CD4-positive, alpha-beta T cell (primary cell): ENCODE data around the gene NASP. TPM values are rescaled to one million over a fixed set of nuclear protein-coding genes. Genes with fewer than 3 reads are reported as not detected.
A peak's percentile ranks its signal among the peaks of the same experiment; 100 is the strongest.
"Not testable (repeated sequence)": the region's sequence is repeated elsewhere in the genome, so short reads cannot be mapped to it uniquely, and the experiment has no call there.

Experiments
- ATAC-seq: fragments of 200-7000 bp; cut with Tn5 transposase; one replicate; pipeline ENCODE4 v1.10.0; 2022; ENCODE audit warnings: mild to moderate bottlenecking; ENCODE audit not compliant: poor library complexity
- CTCF ChIA-PET: fragments of 350-600 bp; sonication (Branson Sonifier 250); formaldehyde crosslinking; loops from one replicate; lab custom pipeline; 2021; ENCODE audit warnings: antibody characterized with exemption, inconsistent platforms; lab: Charles Lee
- POLR2A ChIA-PET: fragments of 350-600 bp; sonication (Branson Sonifier 250); formaldehyde crosslinking; loops from one replicate; lab custom pipeline; 2021; ENCODE audit warnings: antibody characterized with exemption, inconsistent platforms; lab: Charles Lee
- DNase-seq, 14 experiments: peaks; one replicate each; pipeline ENCODE4 v3.0.0-alpha.2; 2013 to 2020; ENCODE audit warnings: mixed read lengths in 2 of 14
- H3K27ac ChIP-seq, 2 donors: one replicate each; pipeline versions ENCODE4 v1.5.1 to v1.7.0; 2013; ENCODE audit warnings: low read length in 2 of 2, low read depth in 1 of 2, mild to moderate bottlenecking in 1 of 2
- H3K27me3 ChIP-seq, 2 experiments: 1 replicate in 1 of 2; 2 replicates in 1 of 2; pipeline versions ENCODE4 v1.6.1 to v1.7.0; 2013; ENCODE audit warnings: low read length in 2 of 2, control low read depth in 1 of 2, mild to moderate bottlenecking in 1 of 2, moderate library complexity in 1 of 2; ENCODE audit not compliant: insufficient read depth in 2 of 2, control insufficient read depth in 1 of 2
- H3K36me3 ChIP-seq: one replicate; pipeline ENCODE4 v1.6.1; 2013; ENCODE audit warnings: low read length, control low read depth; ENCODE audit not compliant: insufficient read depth
- H3K4me1 ChIP-seq: one replicate; pipeline ENCODE4 v1.6.1; 2013; ENCODE audit warnings: low read length, control low read depth; ENCODE audit not compliant: insufficient read depth
- H3K4me3 ChIP-seq: one replicate; pipeline ENCODE4 v1.5.1; 2013; ENCODE audit warnings: mild to moderate bottlenecking, low read length, moderate library complexity
- H3K9me3 ChIP-seq, 2 experiments: 1 replicate in 1 of 2; 2 replicates in 1 of 2; pipeline versions ENCODE4 v1.6.1 to v1.7.0; 2013; ENCODE audit warnings: low read length in 2 of 2, mild to moderate bottlenecking in 2 of 2, control low read depth in 1 of 2, moderate library complexity in 1 of 2; ENCODE audit not compliant: control insufficient read depth in 1 of 2, insufficient read depth in 1 of 2
- H3K27ac Mint-ChIP-seq: one replicate; pipeline ENCODE4 v1.8.0; 2020; ENCODE audit warnings: mixed read lengths
- H3K27me3 Mint-ChIP-seq: one replicate; pipeline ENCODE4 v1.8.0; 2021; ENCODE audit warnings: mixed read lengths
- H3K36me3 Mint-ChIP-seq: one replicate; pipeline ENCODE4 v1.8.0; 2021; ENCODE audit warnings: low read depth, mixed read lengths
- H3K4me1 Mint-ChIP-seq: one replicate; pipeline ENCODE4 v1.8.0; 2021; ENCODE audit warnings: low read depth, mixed read lengths
- H3K4me3 Mint-ChIP-seq: one replicate; pipeline ENCODE4 v1.8.0; 2020; ENCODE audit warnings: mild to moderate bottlenecking, mixed read lengths
- H3K9me3 Mint-ChIP-seq: one replicate; pipeline ENCODE4 v1.8.0; 2020; ENCODE audit warnings: mixed read lengths
- CTCF ChIP-seq: fragments of 200-600 bp; IDR thresholded peaks from one replicate; pipeline ENCODE4 v1.8.0; 2022; ENCODE audit warnings: antibody characterized with exemption, mild to moderate bottlenecking
- intact Hi-C, 2 experiments: fragments of 100-400 bp; cut with DNase I in 1 of 2; cut with micrococcal nuclease in 1 of 2; formaldehyde crosslinking; loops; one replicate each; pipeline versions ENCODE4 v1.15.1 to v1.9.0; 2023 to 2025; cut with DNase I, micrococcal nuclease
- total RNA-seq, 174 experiments: library from RNA in 2 of 174; stranded (reverse) in 2 of 174; gene quantifications; one replicate each; pipeline ENCODE4 v1.2.3 and lab custom pipeline; 2021 to 2026

The NASP gene
- total RNA-seq, 2 experiments from 2014 or later: 110 to 112 TPM

GRCh38 chr1:45589861-45590260, 6.0 kb downstream of the NASP start:
- Histone ChIP-seq H3K27ac (no peak overlapping the region), H3K4me3 (no peak overlapping the region), H3K36me3 (peaks cover 31% of the 10 kb centered on the region), H3K4me1 (peaks cover 37% of the 10 kb centered on the region), H3K9me3 (no peaks in the 10 kb centered on the region), H3K27me3 (no peaks in the 10 kb centered on the region)
- H3K36me3 Mint-ChIP-seq: peaks cover 39% of the 10 kb centered on the region
- H3K27me3 Mint-ChIP-seq: no peaks in the 10 kb centered on the region
- no peak for TF ChIP-seq CTCF
- ATAC-seq (no peak), DNase-seq (no peak)
- CTCF ChIA-PET: no interaction called here
- intact Hi-C loops: loop anchor here (5.0 to 10.0 kb wide), 5 partner anchors 162 to 1885 kb away; partner anchors contain the start of genes BTBD19 (in 2 of the 2), DYNLT4 (in 2 of the 2), PLK3 (in 2 of the 2) and IPP (in 1 of the 2)
- no peak overlapping the region for H3K27ac Mint-ChIP-seq
- POLR2A ChIA-PET: no interaction called here
- H3K4me3 Mint-ChIP-seq: no peak overlapping the region
- H3K4me1 Mint-ChIP-seq: peaks cover 48% of the 10 kb centered on the region
- H3K9me3 Mint-ChIP-seq: no peaks in the 10 kb centered on the region

GRCh38 chr1:45594412-45594811, 10.6 kb downstream of the NASP start:
- no peak overlapping the region for H3K27ac ChIP-seq
- no peaks in the 10 kb centered on the region for H3K9me3 ChIP-seq
- CTCF ChIA-PET: no interaction called here
- no peak overlapping the region for H3K4me3 Mint-ChIP-seq
- no peak for TF ChIP-seq CTCF
- DNase-seq (no peak), ATAC-seq (no peak)
- H3K36me3 ChIP-seq: peaks cover 45% of the 10 kb centered on the region
- H3K27me3 ChIP-seq: no peaks in the 10 kb centered on the region
- peaks cover 72% of the 10 kb centered on the region for H3K36me3 Mint-ChIP-seq
- no peak overlapping the region for H3K4me3 ChIP-seq
- H3K4me1 ChIP-seq: peaks cover under 1% of the 10 kb centered on the region
- peaks cover 36% of the 10 kb centered on the region for H3K4me1 Mint-ChIP-seq
- POLR2A ChIA-PET: interaction anchor here (0.6 kb wide), 1 partner anchor 91 kb away, joined by 5 read pairs; no protein-coding TSS in a partner anchor
- no peaks in the 10 kb centered on the region for H3K27me3 Mint-ChIP-seq
- H3K27ac Mint-ChIP-seq: no peak overlapping the region
- intact Hi-C loops: no loop called here
- H3K9me3 Mint-ChIP-seq: no peaks in the 10 kb centered on the region

- H3K27ac ChIP-seq, H3K27ac Mint-ChIP-seq, H3K27me3 Mint-ChIP-seq, H3K9me3 Mint-ChIP-seq, DNase-seq, intact Hi-C loops, ATAC-seq, H3K4me3 ChIP-seq, H3K4me1 ChIP-seq, CTCF ChIA-PET, H3K27me3 ChIP-seq, H3K4me3 Mint-ChIP-seq, H3K9me3 ChIP-seq: not testable (repeated sequence)
- POLR2A ChIA-PET: interaction anchor here (0.6 kb wide), 1 partner anchor 74 kb away, joined by 3 read pairs; no protein-coding TSS in a partner anchor
- peaks cover 47% of the 10 kb centered on the region for H3K4me1 Mint-ChIP-seq
- peaks cover 80% of the 10 kb centered on the region for H3K36me3 Mint-ChIP-seq
- peaks cover 41% of the 10 kb centered on the region for H3K36me3 ChIP-seq
Measured at GRCh38 chr1:45596765-45597164, 12.9 kb downstream of the NASP start.

GRCh38 chr1:45604239-45604638, 20.4 kb downstream of the NASP start:
- ATAC-seq (no peak), DNase-seq (no peak)
- Histone ChIP-seq H3K36me3 (peaks cover 76% of the 10 kb centered on the region), H3K27ac (no peak overlapping the region), H3K9me3 (no peaks in the 10 kb centered on the region), H3K4me3 (no peak overlapping the region), H3K4me1 (peaks cover 3% of the 10 kb centered on the region), H3K27me3 (no peaks in the 10 kb centered on the region)
- Mint-ChIP-seq H3K4me3 (no peak overlapping the region), H3K36me3 (peaks cover 87% of the 10 kb centered on the region), H3K27ac (peak overlapping the region; percentile 42), H3K4me1 (peaks cover 60% of the 10 kb centered on the region), H3K27me3 (no peaks in the 10 kb centered on the region), H3K9me3 (no peaks in the 10 kb centered on the region)
- CTCF ChIA-PET: no interaction called here
- intact Hi-C loops: no loop called here
- no peak for TF ChIP-seq CTCF
- POLR2A ChIA-PET: interaction anchor here (0.6 kb wide), 2 partner anchors 61 to 722 kb away, joined by 3 to 4 read pairs; no protein-coding TSS in a partner anchor
